ENCODE measurements around the gene PRKCE.
A peak's percentile ranks its signal among the peaks of the same experiment; 100 is the strongest.

PRKCE gene

DNA sequence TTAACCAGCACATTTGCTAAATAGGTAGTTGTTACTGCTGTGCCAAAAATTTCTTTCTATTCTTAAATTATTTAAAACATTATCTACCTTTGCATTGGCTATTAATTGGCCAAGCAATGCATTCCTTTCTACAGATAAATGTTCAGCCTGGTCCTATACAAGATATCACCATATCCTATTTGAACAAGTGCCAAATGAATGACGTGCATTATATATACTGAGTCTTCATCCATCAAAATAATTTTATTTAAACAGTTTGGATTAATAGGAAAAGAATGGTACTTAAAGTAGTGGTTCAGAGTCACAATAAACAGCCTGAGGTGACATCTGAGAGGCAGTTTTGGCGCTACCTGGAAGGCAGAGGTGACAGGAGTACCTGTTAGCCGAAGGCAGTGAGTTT, 415.6 kb downstream of the PRKCE start:
- DNase-seq, result no peak

DNA sequence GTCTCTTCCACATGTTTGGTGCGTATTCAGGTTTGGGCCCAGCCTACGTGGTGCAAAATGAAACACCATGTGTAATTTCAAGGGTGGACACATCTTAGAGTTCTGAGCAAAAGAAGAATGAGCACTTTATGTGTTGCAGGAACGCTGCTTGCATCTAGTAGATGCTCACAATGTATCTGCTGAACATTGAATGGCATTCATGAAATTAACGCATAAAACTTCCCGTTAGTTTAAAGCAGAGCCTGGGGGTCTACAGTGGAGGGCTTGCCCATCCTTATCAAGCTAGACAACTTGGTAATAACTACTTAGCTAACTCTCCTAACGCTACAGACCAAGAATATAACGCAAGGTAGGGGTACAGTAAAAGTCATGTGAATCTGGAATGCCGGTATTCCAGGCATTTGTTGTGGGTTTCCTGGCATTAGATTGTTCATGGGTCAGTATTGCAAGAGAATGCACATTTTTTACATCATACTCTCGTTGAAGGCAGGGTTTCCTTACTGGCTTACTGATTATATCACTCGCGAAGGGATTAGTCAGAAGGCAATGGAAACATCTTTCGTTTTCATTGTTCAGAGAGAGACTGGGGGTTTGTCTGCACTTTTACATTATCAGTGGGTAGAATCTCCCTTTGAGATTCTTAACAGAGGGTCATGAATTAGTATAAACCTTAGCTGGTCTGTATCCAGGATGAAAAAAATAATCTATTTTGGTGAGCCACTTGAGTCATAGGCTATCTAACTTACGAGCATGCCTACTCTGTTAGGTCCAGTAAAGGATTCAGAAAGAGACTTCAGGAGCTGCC, 416.2 kb downstream of the PRKCE start:
- DNase-seq, result no peak

DNA sequence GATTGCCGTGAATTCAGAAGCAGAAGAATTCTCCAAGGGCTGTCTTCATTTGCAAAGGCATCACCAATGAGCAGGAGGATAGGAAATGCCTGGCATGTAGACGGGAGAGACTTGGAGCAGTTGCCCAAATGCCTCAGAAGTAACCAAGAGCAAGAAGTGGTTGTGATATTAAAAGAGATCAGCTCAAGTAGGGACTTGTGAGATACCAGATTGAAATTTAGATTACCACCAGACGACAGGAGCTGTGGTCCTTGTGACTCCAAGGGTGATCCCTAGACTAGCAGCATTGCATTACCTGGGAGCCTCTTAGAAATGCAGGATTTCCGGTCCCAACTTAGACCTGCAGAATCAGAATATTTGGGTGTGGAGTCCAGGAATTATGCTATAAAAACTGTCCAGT, 417.2 kb downstream of the PRKCE start:
- DNase-seq, result no peak

DNA sequence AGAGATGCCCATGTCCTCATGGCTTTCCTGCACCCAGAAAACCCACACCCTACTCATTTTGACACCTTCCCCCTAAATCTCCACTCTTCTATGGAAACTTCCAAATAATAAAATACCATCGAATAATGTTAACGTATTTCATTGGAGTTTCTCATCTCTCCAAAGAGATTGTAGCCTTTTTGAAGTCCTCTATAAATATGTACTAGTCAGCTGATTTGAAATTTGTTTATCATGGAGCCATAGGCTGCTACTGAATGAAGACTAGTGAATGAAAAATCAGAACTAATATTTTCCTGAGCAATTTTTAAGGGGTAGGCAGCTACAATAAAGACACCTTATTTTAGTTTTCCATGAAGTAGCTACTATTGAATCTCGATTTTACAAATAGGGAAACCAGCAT, 419.6 kb downstream of the PRKCE start:
- DNase-seq, result no peak

DNA sequence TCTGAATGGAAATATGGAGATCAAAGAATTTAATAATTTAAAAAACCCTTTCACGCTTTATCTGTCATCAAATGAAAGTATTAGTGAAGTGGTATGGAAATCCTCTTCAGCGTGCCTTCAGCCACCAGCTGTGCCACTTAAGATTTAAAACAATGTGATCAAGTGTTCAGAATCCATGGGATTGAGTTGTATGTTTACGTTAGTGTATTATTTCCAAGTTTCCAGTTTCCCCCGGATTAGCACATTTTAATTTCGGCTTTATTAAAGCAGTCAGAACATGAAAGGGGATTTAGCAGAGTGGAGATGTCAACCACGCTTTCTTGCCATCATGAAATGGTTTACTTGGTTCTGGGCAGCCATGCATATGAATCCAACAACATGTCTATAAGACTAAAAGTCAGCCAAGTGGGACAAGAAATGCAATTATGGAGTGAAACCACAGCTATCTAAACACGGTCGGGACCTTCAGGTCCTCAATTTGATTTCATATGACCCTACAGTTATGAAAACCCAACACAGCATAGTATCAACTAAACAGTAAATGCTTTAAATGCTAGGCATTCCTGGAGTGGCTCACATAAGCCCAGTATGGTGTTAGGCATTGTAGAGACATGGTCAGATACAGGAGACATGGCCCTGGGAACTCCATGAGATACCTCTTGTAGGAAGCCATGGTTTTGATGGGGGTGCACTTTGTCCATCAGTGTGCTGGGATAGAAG, 420.8 kb downstream of the PRKCE start:
- DNase-seq, result no peak

DNA sequence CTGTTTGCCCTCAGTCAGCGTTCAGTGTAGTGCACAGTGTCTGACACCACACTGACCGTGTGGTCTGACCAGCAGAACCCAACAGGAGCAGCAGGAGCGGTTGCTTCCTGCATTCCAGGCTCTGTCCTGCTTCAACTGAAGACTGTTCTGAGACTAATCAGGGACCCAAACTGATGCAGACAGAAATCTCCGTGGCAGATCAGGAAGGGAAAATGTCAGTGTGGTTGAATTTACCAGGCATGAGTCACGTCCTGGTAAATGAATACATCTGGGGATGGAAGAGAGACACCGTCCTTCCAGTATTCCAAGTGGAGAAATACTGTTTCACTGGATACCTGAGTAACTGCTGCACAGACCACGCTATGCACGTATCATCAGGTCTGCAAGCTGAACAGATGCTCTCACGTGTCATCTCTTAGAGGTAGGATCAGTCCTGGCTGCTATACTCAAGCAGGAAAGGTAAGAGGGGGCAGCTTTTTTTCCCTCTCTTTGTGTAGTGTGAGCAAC, 422.1 kb downstream of the PRKCE start:
- peak in 1 of 2 experiments; percentile 5 for DNase-seq

DNA sequence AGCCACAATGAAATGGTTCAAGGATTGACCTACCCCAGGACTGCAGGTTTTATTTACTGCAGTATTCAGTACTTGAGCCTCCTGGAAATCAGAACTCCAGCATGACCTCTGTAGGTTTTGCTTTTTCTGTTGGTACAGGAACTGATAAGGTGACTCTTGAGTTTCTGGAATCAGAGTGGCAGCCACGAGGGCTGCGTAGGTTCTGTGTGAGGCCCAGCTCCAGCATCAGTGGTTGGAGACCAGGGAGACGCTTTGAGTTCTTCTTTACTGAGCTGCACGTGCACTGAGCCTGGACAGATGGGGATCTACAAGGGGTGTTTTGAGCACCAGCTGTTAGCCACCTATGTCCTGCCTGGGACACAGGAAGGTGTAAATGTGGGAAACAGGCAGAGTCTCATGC, 423.0 kb downstream of the PRKCE start:
- no peak for DNase-seq

DNA sequence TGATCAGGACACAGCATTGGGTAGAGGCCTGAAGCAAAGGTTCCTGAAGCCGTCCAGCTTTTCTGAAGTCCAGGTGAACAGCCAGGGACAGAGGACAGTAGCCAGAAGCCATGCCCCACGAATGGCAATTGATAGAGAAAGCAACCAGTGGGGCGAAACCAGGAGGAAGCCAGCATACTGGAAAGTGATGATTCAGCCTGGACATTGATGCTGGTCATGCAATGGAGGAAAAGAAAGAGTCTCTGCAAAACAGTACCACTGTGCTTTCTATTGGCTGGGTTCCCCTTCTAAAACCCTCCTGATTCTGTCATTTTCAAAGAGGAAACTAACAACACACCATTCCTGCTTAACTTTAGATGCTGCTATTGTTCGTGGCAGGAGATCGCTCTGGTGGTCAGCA, 424.4 kb downstream of the PRKCE start:
- DNase-seq, result no peak

DNA sequence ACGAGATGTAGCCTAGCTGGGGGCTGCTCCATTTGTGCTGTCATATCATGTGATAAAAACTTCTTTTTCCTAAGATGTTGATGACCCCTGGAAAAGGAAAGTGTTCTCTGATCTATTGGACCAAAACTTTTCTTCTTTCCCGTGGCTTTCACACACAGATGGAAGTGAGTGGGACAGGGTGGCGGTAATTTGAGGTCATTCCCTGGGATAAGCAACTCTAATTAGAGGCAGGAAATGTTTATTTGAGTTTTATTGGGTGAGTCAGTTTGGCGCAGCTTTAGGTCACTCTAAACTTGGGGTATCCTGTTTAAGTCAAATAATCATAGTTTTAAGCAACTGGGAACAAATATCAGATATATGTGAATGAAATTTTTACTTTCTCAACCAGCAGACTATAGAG, 424.8 kb downstream of the PRKCE start:
- DNase-seq, result no peak

DNA sequence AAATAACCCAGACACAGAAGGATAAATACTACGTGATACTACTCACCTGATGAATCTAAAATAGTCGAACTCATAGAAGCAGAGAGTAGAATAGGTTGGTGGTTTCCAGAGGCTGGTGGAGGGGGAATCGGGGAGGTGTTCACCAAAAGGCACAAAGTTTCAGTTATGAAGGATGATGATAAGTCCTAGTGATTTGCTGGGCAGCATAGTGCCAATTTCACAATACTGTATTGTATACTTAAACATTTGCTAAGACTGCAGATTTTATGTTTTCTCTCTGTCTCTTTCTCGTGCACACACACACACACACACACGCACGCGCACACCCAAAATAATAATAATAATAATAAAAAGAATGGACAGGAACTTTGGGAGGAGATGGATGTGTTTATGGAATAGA, 425.4 kb downstream of the PRKCE start:
- DNase-seq, result no peak

DNA sequence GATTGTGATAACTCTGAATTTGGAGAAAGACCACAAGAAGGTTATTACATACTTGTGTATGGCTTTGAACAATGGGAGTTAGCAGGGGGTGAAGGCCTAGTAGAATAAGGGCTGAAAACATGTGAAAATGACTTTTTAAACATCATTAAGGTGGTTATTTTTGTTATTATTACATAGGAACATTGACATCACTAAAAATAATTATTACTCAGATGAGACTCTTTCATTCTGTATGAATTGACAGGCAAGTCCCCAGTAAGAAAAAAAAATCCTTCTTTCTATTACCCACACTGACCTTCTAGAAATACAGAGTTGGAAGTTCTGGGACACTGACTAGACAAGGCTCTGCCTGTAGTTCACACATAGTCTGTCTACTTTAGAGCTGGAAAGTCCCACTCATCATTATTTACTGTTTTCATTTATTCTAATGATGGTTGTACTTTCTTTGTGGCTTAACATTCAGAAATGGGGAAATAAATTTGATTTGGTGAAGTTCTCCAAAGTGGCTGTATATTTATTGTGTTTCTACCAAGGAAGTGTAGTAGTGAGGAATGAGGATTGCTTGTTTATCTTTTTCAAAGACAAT, 426.1 kb downstream of the PRKCE start:
- no peak for DNase-seq

DNA sequence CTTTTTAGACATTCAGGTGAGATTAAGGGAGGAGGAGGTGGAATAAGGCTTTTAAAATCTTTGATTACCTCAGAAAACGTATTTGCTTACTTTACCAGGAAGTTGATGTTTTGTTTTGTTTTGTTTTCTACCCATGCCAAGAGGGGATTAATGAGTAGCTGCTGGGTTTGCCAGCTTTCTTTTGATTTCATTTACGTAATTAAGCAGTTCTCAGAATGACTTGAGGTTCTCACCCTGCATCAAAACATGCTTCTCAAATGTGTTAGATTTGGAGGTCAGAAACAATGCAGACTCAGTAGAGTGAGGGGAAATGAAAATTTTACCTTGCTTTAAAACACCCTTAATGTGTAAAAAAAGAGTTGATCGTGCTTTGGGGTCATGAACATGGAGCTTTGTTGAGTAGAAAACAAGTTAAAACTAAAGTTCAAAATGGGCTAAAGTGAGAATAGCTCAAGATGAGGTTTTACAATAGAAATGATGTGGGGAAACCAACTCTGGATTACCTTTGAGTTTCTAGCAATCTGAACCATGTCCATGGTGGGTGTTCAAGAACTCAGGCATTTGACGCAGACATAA, 428.6 kb downstream of the PRKCE start:
- DNase-seq, result no peak

DNA sequence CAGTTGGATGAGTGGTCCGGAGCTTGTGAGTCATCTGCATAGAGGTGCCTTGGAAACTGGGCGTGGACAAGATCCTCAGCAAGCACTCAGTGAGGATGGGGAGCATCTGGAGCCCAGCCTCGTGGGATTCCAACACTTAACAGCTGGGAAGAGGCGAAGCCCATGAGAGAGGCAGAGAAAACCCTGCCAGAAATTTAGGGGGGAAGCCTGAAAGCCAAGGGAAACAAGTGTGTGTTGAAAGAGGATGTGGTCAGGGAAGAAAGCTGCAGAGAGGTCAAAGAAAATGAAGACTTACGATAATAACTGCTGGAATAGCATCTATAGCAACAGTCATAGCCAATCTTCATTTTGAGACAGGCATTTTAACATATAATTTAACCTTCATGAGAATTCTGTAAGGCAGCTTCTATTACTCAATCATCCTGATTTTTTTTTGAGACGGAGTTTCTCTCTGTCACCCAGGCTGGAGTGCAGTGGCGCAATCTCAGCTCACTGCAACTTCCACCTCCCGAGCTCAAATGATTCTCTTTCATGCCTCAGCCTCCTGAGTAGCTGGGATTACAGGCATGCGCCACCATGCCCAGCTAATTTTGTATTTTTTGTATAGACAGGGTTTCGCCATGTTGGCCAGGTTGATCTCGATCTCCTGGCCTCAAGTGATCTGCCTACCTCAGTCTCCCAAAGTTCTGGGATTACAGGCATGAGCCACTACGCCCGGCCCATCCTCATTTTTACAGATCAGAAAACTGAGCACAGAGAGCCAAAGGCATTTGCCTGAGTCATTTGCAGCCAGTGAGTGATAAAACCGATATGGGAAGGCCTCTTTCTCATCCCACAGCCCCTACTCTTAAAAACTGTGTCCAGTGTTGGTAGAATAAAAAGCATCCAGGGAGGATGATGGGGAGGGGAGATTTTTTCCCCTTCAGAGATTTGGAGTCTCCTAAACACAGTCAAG, 431.3 kb downstream of the PRKCE start:
- no peak for DNase-seq

DNA sequence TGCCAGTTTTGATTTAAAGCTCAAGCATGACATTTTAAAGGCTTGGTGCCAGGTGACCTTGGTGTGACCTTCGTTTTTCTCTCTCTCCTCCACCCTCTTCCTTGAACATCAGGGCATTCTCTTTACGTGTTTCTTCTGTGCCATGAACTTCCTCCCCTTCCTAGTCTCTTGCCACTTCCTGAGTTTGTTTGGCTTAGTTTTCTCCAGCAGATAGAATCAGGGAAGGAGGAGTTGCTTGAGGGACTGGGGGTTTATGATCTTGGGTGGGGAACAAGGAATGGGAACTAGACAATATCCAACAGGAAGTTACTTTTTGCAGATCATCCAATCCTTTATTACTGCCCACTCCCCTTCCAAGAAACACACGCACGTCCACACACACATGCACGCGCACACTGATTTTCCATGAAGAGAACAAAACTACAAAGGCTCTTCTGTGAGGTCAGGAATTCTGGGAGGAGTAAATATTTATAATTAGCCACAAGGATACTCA, 435.1 kb downstream of the PRKCE start:
- no peak for DNase-seq

DNA sequence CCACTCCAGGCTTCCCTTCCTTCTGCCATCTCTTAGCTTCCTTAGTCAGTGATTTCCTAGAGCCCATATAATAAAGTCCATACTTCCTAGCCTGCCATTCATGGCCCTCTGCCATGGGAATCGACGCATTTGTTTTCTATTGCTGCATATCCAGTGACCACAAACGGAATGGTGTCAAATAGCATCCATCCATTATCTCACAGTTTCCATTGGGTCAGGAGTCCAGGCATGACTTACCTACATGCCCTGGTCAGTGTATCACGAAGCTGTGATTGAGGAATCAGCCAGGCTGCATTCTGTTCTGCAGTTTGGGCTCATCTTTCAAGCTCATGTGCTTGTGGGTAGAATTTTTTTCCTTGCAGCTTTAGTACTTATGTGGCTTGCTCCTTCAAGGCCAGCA, 436.0 kb downstream of the PRKCE start:
- DNase-seq, result no peak

DNA sequence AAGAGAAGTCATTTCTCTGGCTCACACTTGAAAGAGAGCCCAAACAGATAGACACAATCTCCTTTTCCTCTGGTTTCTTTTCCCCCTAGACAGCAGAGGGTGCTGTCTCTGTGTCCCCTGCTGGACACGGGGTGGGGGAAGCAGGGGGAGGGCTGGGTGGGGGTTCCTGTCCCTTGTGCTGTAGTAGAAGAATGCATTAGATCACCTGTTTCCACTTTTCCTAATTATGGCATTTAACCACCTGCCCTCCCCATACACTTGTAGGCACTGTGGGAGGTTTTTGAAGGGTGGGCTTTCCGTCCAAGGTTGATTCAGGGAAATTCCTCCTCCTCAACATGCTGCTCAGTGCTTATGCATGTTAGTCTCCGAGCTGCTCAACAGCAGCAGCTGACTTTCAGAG, 439.5 kb downstream of the PRKCE start:
- DNase-seq, result no peak

DNA sequence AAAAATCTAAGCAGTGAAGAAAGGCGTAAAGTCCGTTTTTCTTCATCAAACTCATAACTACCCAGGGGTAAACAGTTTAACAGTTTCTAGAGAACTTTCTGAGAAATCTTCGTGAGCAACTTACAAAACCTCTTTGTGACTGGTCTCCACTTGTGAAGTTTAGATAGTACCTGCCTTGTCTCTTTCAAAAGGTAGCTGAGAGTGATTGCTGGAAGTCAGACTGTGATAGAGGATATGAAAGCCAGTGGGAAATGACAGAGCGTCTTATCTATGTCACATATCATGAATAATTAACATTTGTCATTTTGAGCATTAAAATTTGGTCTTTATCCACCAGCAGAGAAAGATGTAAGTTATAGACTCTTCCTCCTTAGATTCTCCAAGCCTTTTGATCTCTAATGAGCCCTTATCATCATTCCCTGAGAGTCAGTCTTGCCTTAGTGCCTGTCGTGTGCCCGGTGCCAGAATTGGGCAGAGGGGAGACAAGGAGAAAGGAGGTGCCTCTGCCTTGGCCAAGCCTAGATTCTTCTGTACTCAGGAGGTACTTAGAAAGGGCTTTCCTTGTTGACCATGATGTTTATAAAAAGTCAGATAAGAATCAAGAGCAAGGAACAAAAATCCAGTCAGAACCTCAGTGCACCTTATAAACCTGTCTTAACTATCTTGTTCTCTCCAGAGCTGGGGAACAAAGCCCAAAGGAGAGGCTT, 440.6 kb downstream of the PRKCE start:
- no peak for DNase-seq

DNA sequence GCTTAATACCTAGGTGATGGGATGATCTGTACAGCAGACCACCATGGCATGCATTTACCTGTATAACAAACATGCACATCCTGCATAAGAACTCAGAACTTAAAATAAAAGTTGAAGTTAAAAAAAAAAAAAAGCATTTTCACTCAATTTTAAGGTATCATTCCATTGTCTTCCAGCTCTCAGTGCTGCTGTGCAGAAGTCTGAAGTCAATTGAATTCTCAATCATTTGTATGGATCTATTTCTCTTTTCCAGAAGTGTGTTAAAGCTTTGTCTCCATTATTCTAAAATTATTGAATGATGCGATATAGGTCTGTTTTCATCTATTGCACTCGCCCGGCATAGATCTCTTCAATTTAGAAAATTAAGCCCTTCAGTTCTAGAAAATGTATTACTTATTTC, 443.2 kb downstream of the PRKCE start:
- DNase-seq, result no peak

DNA sequence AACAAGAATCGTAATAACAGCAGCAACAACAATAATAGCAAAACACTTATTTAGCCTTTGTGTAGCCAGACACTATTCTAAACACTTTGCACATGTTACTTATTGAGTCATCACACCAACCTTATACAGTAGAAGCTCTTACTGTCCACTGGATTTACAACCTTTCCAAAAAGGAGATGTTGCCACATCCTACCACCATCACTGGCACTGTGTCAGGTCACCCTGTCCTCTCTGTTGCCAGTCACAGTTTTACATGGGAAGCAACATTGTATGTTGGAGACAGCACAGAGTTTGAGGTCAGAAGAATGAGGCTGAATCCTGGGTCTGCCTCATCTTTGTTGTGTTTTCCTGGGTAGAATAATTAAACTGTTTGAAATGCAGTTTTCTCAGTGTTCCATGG, 444.4 kb downstream of the PRKCE start:
- no peak for DNase-seq

DNA sequence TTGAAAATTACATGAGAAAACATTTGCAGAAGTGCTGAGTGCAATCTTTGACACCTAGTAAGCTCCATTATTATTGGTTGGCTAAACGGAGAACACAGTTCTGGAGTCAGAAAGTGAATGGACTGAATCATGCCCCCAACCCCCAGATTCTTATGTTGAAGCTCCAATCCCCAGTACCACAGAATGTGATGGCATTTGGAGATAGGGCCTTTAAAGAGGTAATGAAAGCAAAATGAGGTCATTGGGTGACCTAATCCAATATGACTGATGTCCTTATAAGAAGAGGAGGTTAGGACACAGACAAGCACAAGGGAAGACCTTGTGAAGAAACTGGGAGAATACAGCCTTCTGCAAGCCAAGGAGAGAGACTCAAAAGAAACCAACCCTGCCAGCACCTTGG, 444.8 kb downstream of the PRKCE start:
- DNase-seq, result no peak

DNA sequence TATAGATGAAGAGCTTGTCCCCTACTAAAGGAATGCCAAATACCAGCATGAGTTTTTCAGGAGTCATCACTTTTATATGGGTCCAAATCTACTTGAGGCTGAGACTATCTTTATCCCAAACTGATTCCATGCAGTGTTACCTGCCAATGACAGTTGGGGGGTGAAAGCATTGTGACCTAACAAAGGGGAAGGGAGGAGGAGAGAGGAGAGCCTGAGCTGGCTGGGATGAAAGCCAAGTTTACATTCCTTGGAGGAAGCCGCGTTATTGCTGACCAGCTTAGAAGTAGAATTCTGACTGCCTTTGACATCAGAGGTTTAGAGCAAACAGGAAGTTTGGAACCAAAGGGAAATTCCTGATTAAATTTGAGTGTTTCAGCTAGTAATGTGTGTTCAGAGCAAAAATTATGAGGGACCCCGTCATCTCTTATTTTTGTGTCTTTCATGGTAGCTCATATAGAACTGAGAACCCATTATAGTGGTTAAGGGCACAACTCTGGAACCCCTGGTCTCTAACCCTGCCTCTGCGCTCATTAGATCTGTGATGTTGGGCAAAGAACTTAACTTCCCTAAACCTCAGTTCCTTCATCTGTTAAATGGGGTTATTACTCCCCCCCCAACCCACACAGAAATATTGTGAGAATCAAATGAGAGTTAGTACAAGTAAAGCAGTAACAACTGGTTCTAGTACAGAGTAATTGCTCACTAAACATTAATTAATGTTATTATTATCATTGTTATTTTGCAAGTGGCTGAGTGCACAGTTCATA, 446.4 kb downstream of the PRKCE start:
- no peak for DNase-seq
